GM19193 (cell line): ENCODE measurements around the gene PDZD4.

Experiments used
- POLR2A ChIP-seq: IDR thresholded peaks from 4 replicates; pipeline ENCODE4 v1.6.1; 2011; ENCODE audit not compliant: insufficient read depth, insufficient read length; ENCODE audit errors: extremely low read depth

Gene PDZD4

DNA sequence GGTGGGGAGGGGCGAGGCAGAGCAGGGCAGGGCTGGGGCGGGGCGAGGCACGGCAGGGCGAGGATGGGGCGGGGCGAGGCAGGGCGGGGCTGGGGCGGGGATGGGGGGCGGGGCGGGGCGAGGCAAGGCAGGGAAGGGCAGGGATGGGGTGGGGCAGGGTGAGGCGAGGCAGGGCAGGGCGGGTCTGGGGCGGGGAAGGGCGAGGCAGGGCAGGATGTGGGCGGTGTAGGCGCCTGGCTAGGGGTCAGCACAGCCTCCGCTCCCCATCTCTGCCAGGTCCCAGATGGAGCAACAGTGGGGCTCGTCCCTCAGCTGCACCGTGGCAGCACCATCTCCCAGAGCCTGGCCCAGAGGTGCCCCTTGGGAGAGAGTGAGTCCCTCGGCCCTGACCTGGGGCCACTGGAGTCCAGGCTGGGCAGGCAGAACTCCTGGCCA lies 53.7 kb downstream of the PDZD4 start:
- TF ChIP-seq POLR2A = no peak

DNA sequence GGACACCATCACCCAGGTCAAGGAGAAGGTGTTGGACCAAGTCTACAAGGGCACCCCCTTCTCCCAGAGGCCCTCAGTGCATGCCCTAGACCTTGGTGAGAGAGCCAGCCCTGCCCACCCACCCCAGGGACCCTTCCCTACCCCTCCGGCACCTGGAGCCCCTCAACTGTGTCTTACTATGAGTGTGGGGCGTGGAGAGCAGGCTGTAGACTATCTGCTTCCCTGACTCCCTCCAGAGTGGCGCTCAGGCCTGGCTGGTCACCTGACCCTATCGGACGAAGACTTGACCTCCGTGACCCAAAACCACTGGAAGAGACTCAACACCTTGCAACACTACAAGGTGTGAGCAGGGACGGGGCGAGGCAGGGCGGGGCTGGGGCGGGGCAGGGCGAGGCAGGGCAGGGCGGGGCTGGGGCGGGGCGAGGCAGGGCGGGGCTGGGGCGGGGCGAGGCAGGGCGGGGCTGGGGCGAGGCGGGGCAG lies 54.2 kb downstream of the PDZD4 start:
- TF ChIP-seq POLR2A = no peak

DNA sequence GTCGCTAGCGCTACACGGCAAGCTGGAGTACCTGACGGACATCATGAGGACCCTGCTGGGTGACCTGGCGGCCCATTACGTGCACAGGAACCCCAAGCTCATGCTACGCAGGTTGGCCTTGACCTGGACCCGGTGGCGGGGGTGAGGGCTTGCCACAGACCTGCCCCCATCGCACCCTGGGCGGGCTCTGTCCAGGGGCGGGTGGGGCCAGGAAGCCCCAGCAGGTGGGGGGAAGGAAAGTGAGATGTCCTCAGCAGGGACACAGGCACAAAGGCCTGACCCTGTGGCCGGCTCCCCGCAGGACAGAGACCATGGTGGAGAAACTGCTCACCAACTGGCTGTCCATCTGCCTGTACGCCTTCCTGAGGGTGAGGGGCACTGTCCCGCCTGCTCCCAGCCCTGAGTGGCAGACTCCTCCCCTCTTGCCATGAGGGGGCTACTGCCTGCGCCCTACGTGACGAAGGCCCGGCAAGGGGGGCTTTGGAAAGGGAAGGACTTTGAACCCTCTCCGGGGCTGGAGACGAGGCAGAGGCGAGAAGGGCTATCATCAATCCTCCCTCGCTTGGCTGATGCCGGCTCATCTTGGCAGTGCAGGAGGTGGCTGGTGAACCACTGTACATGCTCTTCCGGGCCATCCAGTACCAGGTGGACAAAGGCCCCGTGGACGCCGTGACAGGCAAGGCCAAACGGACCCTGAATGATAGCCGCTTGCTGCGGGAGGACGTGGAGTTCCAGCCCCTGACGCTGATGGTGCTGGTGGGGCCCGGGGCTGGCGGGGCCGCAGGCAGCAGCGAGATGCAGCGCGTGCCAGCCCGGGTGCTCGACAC lies 54.8 kb downstream of the PDZD4 start:
- TF ChIP-seq POLR2A = no peak

DNA sequence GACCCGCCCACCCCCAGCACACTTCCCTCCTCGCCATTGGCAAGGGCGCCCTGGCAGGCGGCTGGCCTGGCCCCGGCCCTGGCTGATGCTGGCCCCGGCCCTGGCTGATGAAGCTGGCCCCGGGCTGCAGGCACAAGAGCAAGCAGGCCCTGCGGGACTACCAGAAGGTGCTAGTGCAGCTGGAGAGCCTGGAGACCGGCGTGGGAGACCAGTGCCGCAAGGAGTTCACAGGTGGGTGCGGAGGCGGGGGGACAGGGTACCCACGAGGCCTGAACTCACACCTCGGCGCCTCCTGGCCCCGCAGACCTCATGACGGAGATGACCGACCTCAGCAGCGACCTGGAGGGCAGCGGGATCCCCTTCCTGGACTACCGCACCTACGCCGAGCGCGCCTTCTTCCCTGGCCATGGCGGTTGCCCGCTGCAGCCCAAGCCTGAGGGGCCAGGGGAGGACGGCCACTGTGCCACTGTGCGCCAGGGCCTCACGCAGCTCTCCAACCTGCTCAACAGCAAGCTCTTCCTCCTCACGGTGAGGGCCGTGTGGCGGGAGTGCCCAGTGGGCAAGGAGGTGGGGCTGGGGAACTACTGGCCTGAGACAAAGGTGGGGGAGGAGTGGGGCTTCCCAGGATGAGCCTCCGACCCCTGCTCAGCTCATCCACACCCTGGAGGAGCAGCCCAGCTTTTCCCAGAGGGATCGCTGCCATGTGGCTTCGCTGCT lies 55.6 kb downstream of the PDZD4 start:
- no peak for TF ChIP-seq POLR2A

DNA sequence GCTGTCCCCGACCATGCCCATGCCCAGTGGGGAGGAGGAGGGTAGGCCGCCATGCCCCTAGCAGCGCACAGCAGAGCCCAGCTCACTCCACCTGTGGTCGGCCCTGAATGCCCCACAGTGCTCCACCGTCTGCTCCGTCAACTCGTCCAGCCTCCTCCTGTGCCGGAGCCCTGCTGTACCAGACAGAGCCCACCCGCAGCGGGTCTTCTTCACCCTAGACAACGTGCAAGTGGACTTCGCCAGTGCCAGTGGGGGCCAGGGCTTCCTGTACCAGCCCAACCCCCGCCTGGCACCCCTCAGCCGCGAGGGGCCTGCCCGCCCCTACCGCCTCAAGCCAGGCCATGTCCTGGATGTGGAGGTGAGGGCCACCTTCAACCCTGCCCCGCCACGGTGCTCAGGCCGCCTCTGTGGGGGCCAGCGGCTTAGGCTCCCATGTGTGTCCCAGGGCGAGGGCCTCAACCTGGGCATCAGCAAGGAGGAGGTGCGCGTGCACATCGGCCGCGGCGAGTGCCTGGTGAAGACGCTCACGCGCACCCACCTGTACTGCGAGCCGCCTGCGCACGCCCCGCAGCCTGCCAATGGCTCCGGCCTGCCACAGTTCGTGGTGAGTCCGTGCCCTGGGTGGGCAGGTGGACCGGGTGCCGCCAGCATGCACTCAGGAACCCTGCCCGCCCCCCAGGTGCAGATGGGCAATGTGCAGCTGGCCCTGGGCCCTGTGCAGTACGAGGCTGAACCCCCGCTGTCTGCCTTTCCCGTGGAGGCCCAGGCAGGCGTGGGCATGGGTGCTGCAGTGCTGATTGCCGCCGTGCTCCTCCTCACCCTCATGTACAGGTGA lies 56.4 kb downstream of the PDZD4 start:
- TF ChIP-seq POLR2A = no peak

DNA sequence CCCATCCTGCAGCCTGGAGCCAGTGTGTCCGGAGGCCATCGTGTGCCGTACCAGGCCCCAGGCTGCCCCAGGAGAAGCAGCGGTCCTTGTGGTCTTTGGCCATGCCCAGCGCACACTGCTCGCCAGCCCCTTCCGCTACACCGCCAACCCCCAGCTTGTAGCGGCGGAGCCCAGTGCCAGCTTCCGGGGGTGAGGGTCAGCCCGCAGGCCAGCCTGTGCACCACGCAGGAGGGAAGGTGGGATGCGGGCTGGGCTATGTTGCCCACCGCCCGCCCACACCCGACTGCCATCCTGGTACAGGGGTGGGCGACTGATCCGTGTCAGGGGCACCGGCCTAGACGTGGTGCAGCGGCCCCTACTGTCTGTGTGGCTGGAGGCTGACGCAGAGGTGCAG lies 57.1 kb downstream of the PDZD4 start:
- TF ChIP-seq POLR2A = no peak

DNA sequence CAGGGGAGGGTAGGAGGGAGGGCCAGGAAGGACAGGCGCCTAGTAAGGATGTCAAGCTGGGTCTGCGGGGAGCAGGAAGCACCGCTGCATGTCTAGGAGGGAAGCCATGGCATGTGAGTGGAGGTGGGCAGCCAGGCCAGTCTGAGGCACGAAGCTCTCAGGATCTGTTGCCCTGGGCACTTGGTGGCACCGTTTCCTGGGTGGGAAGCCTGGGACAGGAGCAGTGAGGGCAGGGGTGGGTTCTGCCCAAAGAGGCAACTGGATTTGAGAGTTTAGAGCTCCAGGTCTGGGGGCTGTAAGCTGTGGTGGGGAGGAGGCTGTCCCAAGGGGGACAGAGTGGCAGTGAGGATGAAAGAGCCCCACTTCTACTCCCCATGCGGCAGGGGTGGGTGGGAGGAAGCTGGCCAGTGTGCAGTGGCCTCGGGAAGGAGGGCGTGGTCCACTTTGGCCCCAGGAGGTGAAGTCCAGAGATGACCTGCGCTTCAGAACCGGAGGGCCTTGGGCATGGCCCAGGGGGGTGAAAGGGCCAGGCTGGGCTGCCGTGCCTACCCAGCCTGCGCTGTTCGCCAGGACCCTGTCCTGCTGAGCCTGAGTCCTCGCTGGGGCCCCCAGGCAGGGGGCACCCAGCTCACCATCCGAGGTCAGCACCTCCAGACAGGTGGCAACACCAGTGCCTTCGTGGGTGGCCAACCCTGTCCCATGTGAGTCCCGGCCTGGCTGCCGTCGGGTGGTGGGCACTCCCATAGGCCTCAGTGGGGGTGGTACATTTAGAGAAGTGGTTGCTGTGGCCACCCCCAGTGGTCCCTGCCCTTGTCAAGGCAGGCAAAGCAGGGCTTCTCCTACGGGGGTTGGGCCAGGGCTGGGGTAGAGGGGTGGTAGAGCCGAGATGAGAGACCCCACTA lies 57.8 kb downstream of the PDZD4 start:
- no peak for TF ChIP-seq POLR2A

DNA sequence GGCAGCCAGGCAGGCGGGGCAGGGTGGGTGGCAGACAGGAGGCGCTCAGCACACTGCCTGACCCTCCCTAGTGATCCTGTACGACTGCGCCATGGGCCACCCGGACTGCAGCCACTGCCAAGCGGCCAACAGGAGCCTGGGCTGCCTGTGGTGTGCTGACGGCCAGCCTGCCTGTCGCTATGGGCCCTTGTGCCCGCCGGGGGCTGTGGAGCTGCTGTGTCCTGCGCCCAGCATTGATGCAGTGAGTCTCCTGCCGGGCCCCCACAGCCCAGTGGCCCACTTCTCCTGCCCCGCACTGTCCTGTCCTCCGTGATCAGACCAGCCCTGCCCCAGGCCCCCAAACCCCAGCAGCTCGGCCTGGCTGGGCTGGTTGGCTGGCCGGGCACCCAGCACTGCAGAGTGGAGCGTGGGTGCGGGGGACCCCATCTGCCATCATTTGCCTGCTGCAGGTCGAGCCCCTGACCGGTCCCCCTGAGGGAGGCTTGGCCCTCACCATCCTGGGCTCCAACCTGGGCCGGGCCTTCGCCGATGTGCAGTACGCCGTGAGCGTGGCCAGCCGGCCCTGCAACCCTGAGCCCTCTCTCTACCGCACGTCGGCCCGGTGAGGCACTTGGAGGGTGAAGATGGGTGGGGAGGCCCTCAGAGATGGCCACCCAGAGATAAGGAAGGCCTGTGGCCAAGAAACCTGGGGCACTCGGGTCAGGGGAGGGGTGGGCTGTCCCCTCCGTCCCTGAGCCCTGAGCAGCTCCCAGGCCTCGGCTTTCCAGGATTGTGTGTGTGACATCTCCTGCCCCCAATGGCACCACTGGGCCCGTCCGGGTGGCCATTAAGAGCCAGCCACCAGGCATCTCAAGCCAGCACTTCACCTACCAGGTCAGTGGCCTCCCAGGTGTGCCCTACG lies 58.7 kb downstream of the PDZD4 start:
- TF ChIP-seq POLR2A = no peak

DNA sequence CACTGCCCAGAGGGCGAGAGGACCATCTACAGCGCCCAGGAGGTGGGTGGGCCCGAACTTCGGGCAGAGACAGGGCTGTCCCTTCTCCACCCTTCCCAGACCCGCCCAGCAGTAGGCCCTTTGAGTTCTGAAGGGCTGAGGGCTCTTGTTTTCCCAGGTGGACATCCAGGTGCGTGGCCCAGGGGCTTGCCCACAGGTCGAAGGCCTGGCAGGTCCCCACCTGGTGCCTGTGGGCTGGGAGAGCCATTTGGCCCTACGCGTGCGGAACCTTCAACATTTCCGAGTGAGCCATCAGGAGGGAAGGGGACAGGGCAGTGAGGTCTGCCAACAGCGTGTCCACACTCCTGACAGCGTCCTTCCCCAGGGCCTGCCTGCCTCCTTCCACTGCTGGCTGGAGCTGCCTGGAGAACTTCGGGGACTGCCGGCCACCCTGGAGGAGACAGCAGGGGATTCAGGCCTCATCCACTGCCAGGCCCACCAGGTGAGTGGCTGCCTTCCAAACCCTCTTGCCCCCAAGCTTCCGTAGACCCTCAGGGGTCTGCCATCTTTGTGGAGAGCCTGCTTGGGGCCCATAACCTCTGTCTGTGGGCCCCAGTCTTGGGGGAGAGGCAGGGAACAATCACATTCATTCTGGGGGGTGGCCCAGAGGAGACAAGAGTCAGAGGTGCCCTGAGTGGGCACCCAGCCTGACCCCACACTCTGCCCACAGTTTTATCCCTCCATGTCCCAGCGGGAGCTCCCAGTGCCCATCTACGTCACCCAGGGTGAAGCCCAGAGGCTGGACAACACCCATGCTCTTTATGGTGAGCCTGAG lies 59.5 kb downstream of the PDZD4 start:
- no peak for TF ChIP-seq POLR2A

DNA sequence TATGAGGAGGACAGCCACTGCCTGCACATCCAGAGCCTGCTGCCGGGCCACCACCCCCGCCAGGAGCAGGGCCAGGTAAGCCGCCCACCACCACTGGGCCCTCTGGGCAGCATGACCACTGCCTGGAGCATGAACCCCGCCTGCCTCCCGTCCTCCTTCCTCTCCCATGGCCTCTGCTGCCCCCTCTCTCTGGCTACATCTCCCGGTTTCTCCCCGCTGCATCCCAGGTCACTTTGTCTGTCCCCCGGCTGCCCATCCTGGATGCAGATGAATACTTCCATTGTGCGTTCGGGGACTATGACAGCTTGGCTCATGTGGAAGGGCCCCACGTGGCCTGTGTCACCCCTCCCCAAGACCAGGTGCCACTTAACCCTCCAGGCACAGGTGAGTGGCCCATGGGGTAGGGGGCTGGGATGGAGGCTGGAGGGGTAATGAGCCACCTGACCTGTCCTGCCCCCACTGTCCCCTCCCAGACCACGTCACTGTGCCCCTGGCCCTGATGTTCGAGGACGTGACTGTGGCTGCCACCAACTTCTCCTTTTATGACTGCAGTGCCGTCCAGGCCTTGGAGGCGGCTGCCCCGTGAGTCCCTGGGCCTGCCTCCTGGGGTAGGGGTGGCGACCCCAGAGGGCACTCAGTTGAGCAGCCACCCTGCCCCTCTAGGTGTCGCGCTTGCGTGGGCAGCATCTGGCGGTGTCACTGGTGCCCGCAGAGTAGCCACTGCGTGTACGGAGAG lies 60.3 kb downstream of the PDZD4 start:
- no peak for TF ChIP-seq POLR2A

DNA sequence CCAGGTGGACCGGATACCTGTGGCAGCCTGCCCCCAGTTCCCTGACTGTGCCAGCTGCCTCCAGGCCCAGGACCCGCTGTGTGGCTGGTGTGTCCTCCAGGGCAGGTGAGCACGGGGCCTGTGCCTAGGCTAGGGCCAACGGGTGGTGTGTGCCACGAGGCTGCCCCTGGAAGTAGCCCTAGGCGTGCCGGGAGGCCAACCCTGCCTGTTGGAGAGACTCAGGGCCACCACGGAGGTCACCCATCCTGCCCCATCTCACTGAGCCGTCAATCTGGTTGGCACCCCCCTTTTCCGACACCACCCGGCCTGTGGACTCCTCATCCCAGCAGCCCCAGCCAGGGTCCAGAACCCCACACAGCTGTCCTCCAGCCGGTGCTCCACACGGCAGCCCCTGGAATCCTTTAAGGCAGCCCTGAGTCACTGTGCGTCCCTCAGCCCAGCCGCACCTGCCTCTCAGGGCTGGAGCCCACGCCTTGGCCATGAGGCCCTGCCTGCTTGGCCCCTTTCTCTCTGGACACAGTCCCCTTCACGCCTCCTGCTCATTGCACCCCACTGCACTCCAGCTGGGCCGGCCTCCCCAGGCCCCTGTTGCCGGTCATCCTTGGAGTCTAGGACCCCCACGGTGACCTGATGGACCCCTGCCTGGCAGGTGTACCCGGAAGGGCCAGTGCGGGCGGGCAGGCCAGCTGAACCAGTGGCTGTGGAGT lies 61.0 kb downstream of the PDZD4 start:
- TF ChIP-seq POLR2A = no peak
